IMR-90 (cell line): Measurements from ENCODE around the gene JRKL. TPM values are rescaled to one million over a fixed set of nuclear protein-coding genes. Genes with fewer than 3 reads are reported as not detected.

ENCODE experiments used
- ATAC-seq: fragments of 200-7000 bp; cut with Tn5 transposase; 2 replicates; pipeline ENCODE4 v1.9.1; 2020; ENCODE audit warnings: low read depth, mild to moderate bottlenecking, moderate library complexity
- BruUV-seq: library from RNA; stranded (reverse); fragments of 400-500 nt; replicated peaks from 2 replicates; lab custom pipeline; 2021; lab: Mats Ljungman, UMichigan
- CTCF ChIA-PET: fragments of 300-600 bp; formaldehyde crosslinking; extraction: SDS; loops from one replicate; lab custom pipeline; 2021; ENCODE audit warnings: antibody characterized with exemption; lab: Yijun Ruan, JAX
- POLR2A ChIA-PET: fragments of 300-600 bp; sonication (Branson Sonifier 250); formaldehyde crosslinking; loops from one replicate; lab custom pipeline; 2022; ENCODE audit warnings: antibody characterized with exemption; ENCODE audit not compliant: unreplicated experiment; lab: Charles Lee
- DNase-seq: peaks from one replicate; pipeline ENCODE4 v3.0.0; 2013
- H2AFZ ChIP-seq: replicated peaks from 2 replicates; pipeline ENCODE3; 2013; ENCODE audit warnings: low read length, mild to moderate bottlenecking; ENCODE audit not compliant: poor library complexity
- H2AK5ac ChIP-seq: 2 replicates; pipeline ENCODE4 v1.6.1; 2013; ENCODE audit warnings: low read depth, low read length, inconsistent platforms
- H2AK9ac ChIP-seq: replicated peaks from 2 replicates; pipeline ENCODE3; 2013; ENCODE audit warnings: mild to moderate bottlenecking, low read depth, low read length, moderate library complexity; ENCODE audit not compliant: poor library complexity
- H2BK120ac ChIP-seq: 2 replicates; pipeline ENCODE4 v1.6.1; 2013; ENCODE audit warnings: low read depth, low read length, inconsistent platforms
- H2BK15ac ChIP-seq: 3 replicates; pipeline ENCODE4 v1.6.1; 2013; ENCODE audit warnings: low read depth, low read length, inconsistent platforms
- H2BK20ac ChIP-seq: 2 replicates; pipeline ENCODE4 v1.6.1; 2013; ENCODE audit warnings: low read depth, mild to moderate bottlenecking, inconsistent platforms, low read length, moderate library complexity
- H2BK5ac ChIP-seq: 2 replicates; pipeline ENCODE4 v1.6.1; 2013; ENCODE audit warnings: mild to moderate bottlenecking, low read depth, low read length, inconsistent platforms; ENCODE audit not compliant: poor library complexity, severe bottlenecking
- H3K14ac ChIP-seq: replicated peaks from 2 replicates; pipeline ENCODE4 v1.6.1; 2013; ENCODE audit warnings: low read depth, low read length, inconsistent platforms
- H3K18ac ChIP-seq: 2 replicates; pipeline ENCODE4 v1.6.1; 2013; ENCODE audit warnings: low read depth, low read length, control low read depth
- H3K23ac ChIP-seq: 2 replicates; pipeline ENCODE4 v1.6.1; 2013; ENCODE audit warnings: low read depth, low read length, inconsistent platforms
- H3K27ac ChIP-seq: 2 replicates; pipeline ENCODE4 v1.5.1; 2013; ENCODE audit warnings: mild to moderate bottlenecking, control low read depth, low read length; ENCODE audit not compliant: insufficient read depth
- H3K27me3 ChIP-seq: 2 replicates; pipeline ENCODE4 v1.6.1; 2013; ENCODE audit warnings: low read length; ENCODE audit not compliant: control insufficient read depth, insufficient read depth
- H3K36me3 ChIP-seq: 2 replicates; pipeline ENCODE4 v1.6.1; 2013; ENCODE audit warnings: low read length, mixed read lengths; ENCODE audit not compliant: control insufficient read depth, insufficient read depth
- H3K4ac ChIP-seq: 2 replicates; pipeline ENCODE4 v1.6.1; 2013; ENCODE audit warnings: low read depth, low read length, inconsistent platforms
- H3K4me1 ChIP-seq: 2 replicates; pipeline ENCODE4 v1.6.1; 2013; ENCODE audit warnings: low read length, mixed read lengths; ENCODE audit not compliant: control insufficient read depth, insufficient read depth
- H3K4me2 ChIP-seq: 2 replicates; pipeline ENCODE4 v1.6.1; 2013; ENCODE audit warnings: low read depth, mild to moderate bottlenecking, control low read depth, low read length, moderate library complexity
- H3K4me3 ChIP-seq: 2 replicates; pipeline ENCODE4 v1.5.1; 2013; ENCODE audit warnings: low read depth, mild to moderate bottlenecking, control low read depth, low read length, moderate library complexity; ENCODE audit not compliant: insufficient read depth
- H3K56ac ChIP-seq: 2 replicates; pipeline ENCODE4 v1.6.1; 2013; ENCODE audit warnings: low read length, inconsistent platforms; ENCODE audit not compliant: insufficient read depth; ENCODE audit errors: extremely low read depth
- H3K79me1 ChIP-seq, 2 experiments: 2 replicates each; pipeline ENCODE4 v1.6.1; 2013; ENCODE audit warnings: low read length in 2 of 2, inconsistent platforms in 1 of 2, low read depth in 1 of 2
- H3K9ac ChIP-seq: 2 replicates; pipeline ENCODE4 v1.6.1; 2013; ENCODE audit warnings: low read depth, low read length, control low read depth
- H3K9me1 ChIP-seq: 2 replicates; pipeline ENCODE4 v1.6.1; 2013; ENCODE audit warnings: low read length, inconsistent platforms; ENCODE audit not compliant: insufficient read depth
- H3K9me3 ChIP-seq: 2 replicates; pipeline ENCODE4 v1.6.1; 2013; ENCODE audit warnings: low read length; ENCODE audit not compliant: control insufficient read depth, insufficient read depth
- H4K20me1 ChIP-seq: 2 replicates; pipeline ENCODE4 v1.6.1; 2013; ENCODE audit warnings: low read length, inconsistent platforms; ENCODE audit not compliant: insufficient read depth
- H4K5ac ChIP-seq: 2 replicates; pipeline ENCODE4 v1.6.1; 2013; ENCODE audit warnings: mild to moderate bottlenecking, low read depth, low read length, control low read depth
- H4K8ac ChIP-seq, 2 experiments: 2 replicates each; pipeline ENCODE4 v1.6.1; 2013; ENCODE audit warnings: low read depth in 2 of 2, low read length in 2 of 2, control low read depth in 1 of 2, inconsistent platforms in 1 of 2
- H4K91ac ChIP-seq: 2 replicates; pipeline ENCODE4 v1.6.1; 2013; ENCODE audit warnings: low read depth, low read length, inconsistent platforms; ENCODE audit not compliant: insufficient read depth
- CTCF ChIP-seq: conservative IDR thresholded peaks from 2 replicates; pipeline ENCODE4 v1.5.1; 2012; ENCODE audit warnings: mild to moderate bottlenecking, low read depth, low read length, improper control_type of control experiment
- FOS ChIP-seq: fragments of 150-350 bp; IDR thresholded peaks from 2 replicates; pipeline ENCODE4 v1.6.1; 2016; ENCODE audit warnings: low read depth, low read length
- MAFK ChIP-seq: IDR thresholded peaks from 2 replicates; pipeline ENCODE4 v1.6.1; 2012; ENCODE audit warnings: low read depth, low read length, improper control_type of control experiment
- MXI1 ChIP-seq: IDR thresholded peaks from 2 replicates; pipeline ENCODE4 v1.6.1; 2012; ENCODE audit warnings: low read depth, mild to moderate bottlenecking, low read length, moderate library complexity, borderline replicate concordance
- RFX5 ChIP-seq: IDR thresholded peaks from 2 replicates; pipeline ENCODE4 v1.8.0; 2012; ENCODE audit warnings: low read depth, mild to moderate bottlenecking, low read length, moderate library complexity
- SMC3 ChIP-seq: fragments of 150-350 bp; IDR thresholded peaks from 2 replicates; pipeline ENCODE4 v1.6.1; 2016; ENCODE audit warnings: low read depth, mild to moderate bottlenecking, antibody characterized with exemption, low read length, moderate library complexity
- WGBS, 2 experiments: methylation state at CpG; one replicate each; pipeline versions ENCODE4 v1.1.5 to v1.1.7; 2013; ENCODE audit warnings: missing lambda C conversion rate in 2 of 2; ENCODE audit not compliant: insufficient read length in 1 of 2; ENCODE audit errors: extremely low coverage in 2 of 2; 5-methylcytosine and 5-hydroxymethylcytosine counted together
- dilution Hi-C: fragments of 300-500 bp; cut with HindIII; formaldehyde crosslinking; loops from one replicate; pipeline ENCODE4 v1.14.3; 2018; ENCODE audit warnings: low sequenced_read_pairs; ENCODE audit not compliant: unreplicated experiment
- in situ Hi-C: fragments of 300-500 bp; cut with MboI; formaldehyde crosslinking; loops from 3 replicates; pipeline ENCODE4 v1.14.3; 2019; ENCODE audit warnings: low sequenced_read_pairs, inconsistent platforms, mixed read lengths
- intact Hi-C: fragments of 100-400 bp; cut with micrococcal nuclease; formaldehyde crosslinking; loops from 2 replicates; pipeline ENCODE4 v1.10.0; 2022
- polyA plus RNA-seq, 3 experiments: library from polyadenylated mRNA; depleted of rRNA; stranded (reverse); fragments of >200 nt; gene quantifications; 2 replicates each; pipeline ENCODE4 v1.2.3, GENCODE V29; 2012; ENCODE audit warnings: low replicate concordance in 1 of 3
- total RNA-seq: library from RNA; depleted of rRNA; stranded (reverse); fragments of >200 nt; gene quantifications from 2 replicates; pipeline ENCODE4 v1.2.3, GENCODE V29; 2012

Gene JRKL
- total and polyA plus RNA-seq, 2 of the 4 experiments (the other 2 are of a cell fraction) = 5.6 to 5.9 TPM

- H3K4ac ChIP-seq = no peak overlapping the region
- no TSS peak for BruUV-seq
- H4K8ac ChIP-seq = no peak overlapping the region
- POLR2A ChIA-PET = no interaction called here
- no peak overlapping the region for H3K27ac ChIP-seq
- no peak overlapping the region for H2BK120ac ChIP-seq
- H2AK5ac ChIP-seq = no peak overlapping the region
- H2AFZ ChIP-seq = no peak overlapping the region
- no peaks in the 10 kb centered on the region for H3K9me1 ChIP-seq
- no peaks in the 10 kb centered on the region for H3K9me3 ChIP-seq
- no peak overlapping the region for H3K14ac ChIP-seq
- CTCF ChIA-PET = no interaction called here
- dilution Hi-C loops = no loop called here
- no peak overlapping the region for H3K56ac ChIP-seq
- 0 out of 2 replicates have a peak, but pooled peaks cover 3% of the 10 kb centered on the region for H3K36me3 ChIP-seq
- intact Hi-C loops = no loop called here
- H2BK20ac ChIP-seq = no peak overlapping the region
- TF ChIP-seq SMC3 = no peak
- no peak for TF ChIP-seq MXI1
- TF ChIP-seq CTCF = no peak
- no peak for TF ChIP-seq RFX5
- no peak for TF ChIP-seq FOS
- no peak for TF ChIP-seq MAFK
- peaks cover 0 to 4% of the 10 kb centered on the region in 2 experiments; a peak in 1 of 4 replicates for H3K79me1 ChIP-seq
- no peak overlapping the region for H2AK9ac ChIP-seq
- in situ Hi-C loops = no loop called here
- DNase-seq (no peak), ATAC-seq (no peak)
- H4K20me1 ChIP-seq = no peaks in the 10 kb centered on the region
- H4K91ac ChIP-seq = no peak overlapping the region
- no peak overlapping the region for H3K4me3 ChIP-seq
- no peak overlapping the region for H3K9ac ChIP-seq
- no peak overlapping the region for H2BK5ac ChIP-seq
- no peak overlapping the region for H3K23ac ChIP-seq
- H3K27me3 ChIP-seq = no peaks in the 10 kb centered on the region
- no peak overlapping the region for H3K18ac ChIP-seq
- H4K5ac ChIP-seq = no peak overlapping the region
- H2BK15ac ChIP-seq = no peak overlapping the region
- no peaks in the 10 kb centered on the region for H3K4me1 ChIP-seq
- H3K4me2 ChIP-seq = no peak overlapping the region
- no CpG with 5 or more reads among the region's 1 CpG for WGBS, 2 experiments
Measured at GRCh38 chr11:96376796-96377195, 13.0 kb upstream of the JRKL start.
